ENCODE measurements around the gene COL5A1.

Gene COL5A1

DNA sequence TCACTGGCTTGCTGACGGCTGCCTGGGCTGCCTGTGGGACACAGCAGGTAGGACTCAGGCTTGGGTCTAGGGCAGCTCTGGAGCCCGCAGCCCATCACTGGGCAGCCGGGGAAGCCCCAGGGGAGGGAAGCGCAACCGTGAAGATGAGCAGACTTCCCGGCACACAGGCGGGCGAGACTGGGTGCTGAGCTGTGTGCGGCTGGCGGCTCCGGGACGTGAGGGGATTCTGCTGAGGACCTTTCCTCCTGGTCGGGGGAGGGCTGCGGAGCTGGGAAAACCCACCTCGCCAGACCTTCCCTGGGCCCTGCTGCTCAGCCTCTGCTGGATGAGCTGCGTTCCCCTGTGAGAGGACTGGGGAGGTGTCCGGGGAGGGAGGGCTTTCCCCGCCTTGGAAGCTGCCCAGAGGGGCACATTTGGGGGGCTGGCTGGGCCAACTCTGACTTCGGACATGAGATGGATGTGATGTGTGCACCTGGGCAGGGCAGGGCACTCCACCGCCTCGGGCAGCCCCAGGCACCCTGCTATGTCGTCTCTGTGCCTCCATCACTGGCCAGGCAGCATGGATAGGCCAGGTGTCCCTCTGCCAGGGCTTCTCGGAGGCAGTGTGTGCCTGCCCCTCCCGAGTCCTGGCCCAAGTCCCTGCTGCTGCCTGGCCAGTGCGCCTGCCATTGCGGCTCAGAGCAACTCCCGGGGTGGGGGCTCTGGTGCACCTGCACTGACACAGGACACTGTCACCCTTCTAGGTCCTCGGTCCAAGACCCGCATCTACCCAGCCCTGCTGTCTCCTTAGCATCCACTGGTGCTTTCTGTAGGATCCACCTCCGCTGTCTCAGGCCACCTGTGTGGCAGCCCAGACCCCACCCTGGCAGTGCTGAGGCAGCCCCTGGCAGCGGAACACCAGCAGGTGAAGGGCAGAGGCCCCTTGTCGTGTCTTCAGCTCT lies 66.4 kb downstream of the COL5A1 start:
- no peaks in the 10 kb centered on the region for H3K9me3 ChIP-seq (ENCODE audit: insufficient read depth, low read length, severe bottlenecking)
- H3K27ac ChIP-seq (ENCODE audit: low read length) = no peak overlapping the region
- no peaks in the 10 kb centered on the region for H3K27me3 ChIP-seq (ENCODE audit: insufficient read depth, low read length, poor library complexity)
- DNase-seq (no peak), ATAC-seq (ENCODE audit: insufficient read depth, low read depth) (no peak)
- H3K9ac ChIP-seq (ENCODE audit: low read depth, low read length) = no peak overlapping the region
- H3K4me3 ChIP-seq (ENCODE audit: low read depth in 1 of 2, low read length in 2 of 2) = no peak overlapping the region
- TF ChIP-seq CTCF (IDR thresholded peaks at IDR 0.05; ENCODE audit: borderline replicate concordance, extremely low read depth, low read length, poor library complexity, severe bottlenecking) (no peak), EZH2 (IDR thresholded peaks at IDR 0.05; ENCODE audit: borderline replicate concordance, low read depth, low read length, severe bottlenecking) (no peak)
- H3K4me2 ChIP-seq (ENCODE audit: insufficient read depth, low read length) = no peak overlapping the region
- no peaks in the 10 kb centered on the region for H4K20me1 ChIP-seq (ENCODE audit: insufficient read depth, low read length)
- H3K79me2 ChIP-seq (ENCODE audit: insufficient read depth, low read length) = no peaks in the 10 kb centered on the region
- no peaks in the 10 kb centered on the region for H3K4me1 ChIP-seq (ENCODE audit: insufficient read depth, low read length)
- no peaks in the 10 kb centered on the region for H3K36me3 ChIP-seq (ENCODE audit: insufficient read depth, low read length)
- H2AFZ ChIP-seq (ENCODE audit: low read depth, low read length) = no peak overlapping the region

- H2AFZ ChIP-seq (ENCODE audit: low read depth, low read length) = no peak overlapping the region
- ATAC-seq (ENCODE audit: insufficient read depth, low read depth) = no peak
- H3K27ac ChIP-seq (ENCODE audit: low read length) = no peak overlapping the region
- H4K20me1 ChIP-seq (ENCODE audit: insufficient read depth, low read length) = no peaks in the 10 kb centered on the region
- H3K4me2 ChIP-seq (ENCODE audit: insufficient read depth, low read length) = no peak overlapping the region
- DNase-seq = no peak
- H3K79me2 ChIP-seq (ENCODE audit: insufficient read depth, low read length) = no peaks in the 10 kb centered on the region
- H3K4me3 ChIP-seq (ENCODE audit: low read depth in 1 of 2, low read length in 2 of 2) = no peak overlapping the region
- H3K36me3 ChIP-seq (ENCODE audit: insufficient read depth, low read length) = no peaks in the 10 kb centered on the region
- H3K27me3 ChIP-seq (ENCODE audit: insufficient read depth, low read length, poor library complexity) = no peaks in the 10 kb centered on the region
- no peaks in the 10 kb centered on the region for H3K4me1 ChIP-seq (ENCODE audit: insufficient read depth, low read length)
- no peaks in the 10 kb centered on the region for H3K9me3 ChIP-seq (ENCODE audit: insufficient read depth, low read length, severe bottlenecking)
- TF ChIP-seq EZH2 (IDR thresholded peaks at IDR 0.05; ENCODE audit: borderline replicate concordance, low read depth, low read length, severe bottlenecking) = no peak
- TF ChIP-seq CTCF (IDR thresholded peaks at IDR 0.05; ENCODE audit: borderline replicate concordance, extremely low read depth, low read length, poor library complexity, severe bottlenecking) = no peak
- no peak overlapping the region for H3K9ac ChIP-seq (ENCODE audit: low read depth, low read length)
Observed at GRCh38 chr9:134708672-134709038, 67.1 kb downstream of the COL5A1 start.

DNA sequence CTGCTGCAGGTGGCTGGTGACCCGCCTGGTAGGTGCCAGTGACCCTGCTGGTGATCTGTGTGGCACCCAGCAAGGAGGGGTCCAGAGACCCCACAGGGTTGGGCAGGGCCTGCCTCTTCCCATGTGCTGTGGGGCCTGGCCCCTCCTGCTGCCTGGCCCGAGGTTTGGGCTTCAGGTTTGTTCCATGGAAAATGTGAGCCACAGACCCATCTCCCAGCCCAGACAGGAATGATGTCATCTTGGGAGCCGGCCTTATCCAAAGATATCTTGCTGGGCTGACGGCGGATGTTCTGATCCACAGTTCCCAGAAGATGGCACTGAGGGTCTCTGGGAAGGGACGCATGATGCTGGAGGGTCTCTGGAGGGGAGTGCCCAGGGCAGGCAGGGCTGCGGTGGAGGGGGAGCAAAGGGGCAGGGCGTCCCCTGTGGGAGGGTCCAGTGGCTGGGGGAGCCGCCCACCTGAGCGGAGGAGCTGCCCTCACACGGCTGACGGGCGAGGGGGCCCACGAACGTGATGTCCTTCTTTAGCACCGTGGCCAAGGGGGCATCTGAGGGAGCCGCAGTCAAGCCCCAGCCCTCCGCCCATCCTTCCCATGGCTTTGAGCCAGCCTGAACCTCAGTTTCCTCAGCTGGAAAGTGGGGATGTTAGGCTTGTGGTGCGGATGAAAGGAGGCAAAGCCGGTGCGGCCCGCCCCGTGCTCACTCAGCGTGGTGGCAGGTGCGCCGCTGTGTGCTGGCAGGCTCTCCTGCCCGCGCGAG lies 68.1 kb downstream of the COL5A1 start:
- Histone ChIP-seq H3K4me3 (ENCODE audit: low read depth in 1 of 2, low read length in 2 of 2) (no peak overlapping the region), H4K20me1 (ENCODE audit: insufficient read depth, low read length) (no peaks in the 10 kb centered on the region), H3K4me1 (ENCODE audit: insufficient read depth, low read length) (no peaks in the 10 kb centered on the region), H3K9me3 (ENCODE audit: insufficient read depth, low read length, severe bottlenecking) (no peaks in the 10 kb centered on the region), H3K36me3 (ENCODE audit: insufficient read depth, low read length) (no peaks in the 10 kb centered on the region), H3K79me2 (ENCODE audit: insufficient read depth, low read length) (no peaks in the 10 kb centered on the region), H3K9ac (ENCODE audit: low read depth, low read length) (no peak overlapping the region), H2AFZ (ENCODE audit: low read depth, low read length) (no peak overlapping the region), H3K27me3 (ENCODE audit: insufficient read depth, low read length, poor library complexity) (no peaks in the 10 kb centered on the region), H3K27ac (ENCODE audit: low read length) (no peak overlapping the region), H3K4me2 (ENCODE audit: insufficient read depth, low read length) (no peak overlapping the region)
- ATAC-seq (ENCODE audit: insufficient read depth, low read depth) (no peak), DNase-seq (no peak)
- TF ChIP-seq CTCF (IDR thresholded peaks at IDR 0.05; ENCODE audit: borderline replicate concordance, extremely low read depth, low read length, poor library complexity, severe bottlenecking) = no peak
- no peak for TF ChIP-seq EZH2 (IDR thresholded peaks at IDR 0.05; ENCODE audit: borderline replicate concordance, low read depth, low read length, severe bottlenecking)

Measured in DND-41 (cell line).